HCT116 (cell line): ENCODE data around the gene CCL16. TPM values are rescaled to one million over a fixed set of nuclear protein-coding genes. Genes with fewer than 3 reads are reported as not detected.

Experiments used
- ATAC-seq: fragments of 200-7000 bp; cut with Tn5 transposase; 2 replicates; pipeline ENCODE4 v1.9.1; 2020; ENCODE audit warnings: mild to moderate bottlenecking, moderate library complexity
- BruUV-seq: library from RNA; stranded (reverse); fragments of 400-500 nt; replicated peaks from 2 replicates; lab custom pipeline; 2021; lab: Mats Ljungman, UMichigan
- CTCF ChIA-PET: fragments of 300-600 bp; sonication (Branson Sonifier 250); formaldehyde crosslinking; loops from one replicate; lab custom pipeline; 2021; ENCODE audit warnings: antibody characterized with exemption; lab: Charles Lee
- POLR2A ChIA-PET: fragments of 300-600, 350-600 bp; sonication (Branson Sonifier 250); formaldehyde crosslinking; loops from one replicate; lab custom pipeline; 2021; ENCODE audit warnings: antibody characterized with exemption; lab: Charles Lee
- RAD21 ChIA-PET, 2 experiments: fragments of 300-600 bp; sonication (Branson Sonifier 250); formaldehyde crosslinking; loops; one replicate each; lab custom pipeline; 2023; ENCODE audit warnings: low total read pairs in 2 of 2; ENCODE audit not compliant: uncharacterized antibody in 2 of 2, unreplicated experiment in 2 of 2, low non-redundant PET in 1 of 2; lab: Charles Lee
- DNase-seq: peaks from one replicate; pipeline ENCODE4 v3.0.0-alpha.2; 2010; ENCODE audit warnings: low read depth, low spot score
- H2AFZ ChIP-seq: fragments of 200-600 bp; shearing (Covaris generic), sonication (generic); 2 replicates; pipeline ENCODE4 v1.6.1; 2017; ENCODE audit warnings: low read depth, mixed run types, mixed read lengths, antibody characterized with exemption, low read length; ENCODE audit not compliant: poor library complexity, severe bottlenecking
- H3K27ac ChIP-seq: 2 replicates; pipeline ENCODE4 v1.5.1; 2012; ENCODE audit warnings: low read depth, low read length
- H3K27me3 ChIP-seq: fragments of 200-600 bp; sonication (generic); 2 replicates; pipeline ENCODE4 v1.6.1; 2016; ENCODE audit warnings: mixed run types, low read length, mixed read lengths; ENCODE audit not compliant: insufficient read depth
- H3K36me3 ChIP-seq, 2 experiments: fragments of 200-500 bp in 1 of 2; fragments of 200-600 bp in 1 of 2; sonication (Bioruptor generic) in 1 of 2; sonication (generic) in 1 of 2; 2 replicates each; pipeline versions ENCODE4 v1.5.1 to v1.6.1; 2014 to 2016; ENCODE audit warnings: low read length in 2 of 2, inconsistent platforms in 1 of 2, mixed read lengths in 1 of 2, mixed run types in 1 of 2; ENCODE audit not compliant: insufficient read depth in 2 of 2, control insufficient read depth in 1 of 2
- H3K4me1 ChIP-seq, 2 experiments: fragments of 200-600 bp in 1 of 2; sonication (generic) in 1 of 2; 2 replicates each; pipeline versions ENCODE4 v1.5.1 to v1.6.1; 2012 to 2017; ENCODE audit warnings: low read length in 2 of 2, inconsistent platforms in 1 of 2, mild to moderate bottlenecking in 1 of 2, mixed read lengths in 1 of 2, mixed run types in 1 of 2, moderate library complexity in 1 of 2; ENCODE audit not compliant: insufficient read depth in 2 of 2, control insufficient read depth in 1 of 2
- H3K4me2 ChIP-seq: fragments of 200-600 bp; sonication (generic); 2 replicates; pipeline ENCODE4 v1.6.1; 2017; ENCODE audit warnings: mixed run types, low read length, mixed read lengths
- H3K4me3 ChIP-seq, 2 experiments: fragments of 200-600 bp in 1 of 2; sonication (generic) in 1 of 2; replicated peaks in 1 of 2; 2 replicates each; pipeline ENCODE4 v1.5.1; 2011 to 2016; ENCODE audit warnings: low read length in 2 of 2, control low read depth in 1 of 2, low read depth in 1 of 2, mild to moderate bottlenecking in 1 of 2, mixed read lengths in 1 of 2, mixed run types in 1 of 2
- H3K79me2 ChIP-seq: fragments of 200-600 bp; sonication (generic); 2 replicates; pipeline ENCODE4 v1.6.1; 2017; ENCODE audit warnings: mild to moderate bottlenecking, mixed run types, low read length, moderate library complexity, mixed read lengths; ENCODE audit not compliant: insufficient read depth
- H3K9ac ChIP-seq: fragments of 200-600 bp; sonication (generic); 2 replicates; pipeline ENCODE4 v1.6.1; 2016; ENCODE audit warnings: low read length, mixed read lengths
- H3K9me2 ChIP-seq: fragments of 200-600 bp; sonication (generic), shearing (Covaris generic); 2 replicates; pipeline ENCODE4 v1.6.1; 2017; ENCODE audit warnings: mixed run types, mild to moderate bottlenecking, moderate library complexity; ENCODE audit not compliant: insufficient read depth
- H3K9me3 ChIP-seq, 2 experiments: fragments of 200-500 bp in 1 of 2; fragments of 200-600 bp in 1 of 2; sonication (Bioruptor generic) in 1 of 2; sonication (generic) in 1 of 2; 2 replicates each; pipeline ENCODE4 v1.6.1; 2014 to 2017; ENCODE audit warnings: low read length in 2 of 2, mixed read lengths in 2 of 2, inconsistent platforms in 1 of 2, low read depth in 1 of 2, mild to moderate bottlenecking in 1 of 2, mixed run types in 1 of 2, moderate library complexity in 1 of 2; ENCODE audit not compliant: control insufficient read depth in 1 of 2, insufficient read depth in 1 of 2
- H4K20me1 ChIP-seq: fragments of 200-600 bp; sonication (generic), shearing (Covaris generic); 2 replicates; pipeline ENCODE4 v1.6.1; 2017; ENCODE audit warnings: mixed run types, mild to moderate bottlenecking, moderate library complexity; ENCODE audit not compliant: insufficient read depth
- CBX3 ChIP-seq: IDR thresholded peaks from 2 replicates; pipeline ENCODE4 v1.6.1; 2012; ENCODE audit warnings: low read depth
- EGR1 ChIP-seq: IDR thresholded peaks from 2 replicates; pipeline ENCODE4 v1.6.1; 2012; ENCODE audit warnings: low read depth
- ELF1 ChIP-seq: IDR thresholded peaks from 2 replicates; pipeline ENCODE4 v1.6.1; 2012; ENCODE audit warnings: low read depth, borderline replicate concordance
- MAX ChIP-seq: IDR thresholded peaks from 2 replicates; pipeline ENCODE4 v1.6.1; 2012
- POLR2A ChIP-seq: IDR thresholded peaks from 2 replicates; pipeline ENCODE4 v1.7.0; 2011; ENCODE audit warnings: borderline replicate concordance; ENCODE audit not compliant: insufficient read depth, insufficient read length; ENCODE audit errors: extremely low read depth
- POLR2AphosphoS5 ChIP-seq: IDR thresholded peaks from 2 replicates; pipeline ENCODE4 v1.6.1; 2011; ENCODE audit warnings: mild to moderate bottlenecking, low read depth, low read length, moderate library complexity
- SRF ChIP-seq: IDR thresholded peaks from 2 replicates; pipeline ENCODE4 v1.6.1; 2012; ENCODE audit warnings: low read depth
- ZNF274 ChIP-seq: fragments of 200-500 bp; sonication (Bioruptor generic); IDR thresholded peaks from 2 replicates; pipeline ENCODE4 v1.6.1; 2014; ENCODE audit warnings: mild to moderate bottlenecking, low read depth, low read length, inconsistent platforms
- intact Hi-C: fragments of 100-400 bp; cut with micrococcal nuclease; formaldehyde crosslinking; loops from 2 replicates; pipeline ENCODE4 v1.10.0; 2022
- total RNA-seq: library from RNA; stranded (reverse); gene quantifications from one replicate; pipeline ENCODE4 v1.2.1, GENCODE V29; 2021; ENCODE audit not compliant: unreplicated experiment

The CCL16 gene
- total RNA-seq, 1 experiment from 2014 or later = not detected

DNA sequence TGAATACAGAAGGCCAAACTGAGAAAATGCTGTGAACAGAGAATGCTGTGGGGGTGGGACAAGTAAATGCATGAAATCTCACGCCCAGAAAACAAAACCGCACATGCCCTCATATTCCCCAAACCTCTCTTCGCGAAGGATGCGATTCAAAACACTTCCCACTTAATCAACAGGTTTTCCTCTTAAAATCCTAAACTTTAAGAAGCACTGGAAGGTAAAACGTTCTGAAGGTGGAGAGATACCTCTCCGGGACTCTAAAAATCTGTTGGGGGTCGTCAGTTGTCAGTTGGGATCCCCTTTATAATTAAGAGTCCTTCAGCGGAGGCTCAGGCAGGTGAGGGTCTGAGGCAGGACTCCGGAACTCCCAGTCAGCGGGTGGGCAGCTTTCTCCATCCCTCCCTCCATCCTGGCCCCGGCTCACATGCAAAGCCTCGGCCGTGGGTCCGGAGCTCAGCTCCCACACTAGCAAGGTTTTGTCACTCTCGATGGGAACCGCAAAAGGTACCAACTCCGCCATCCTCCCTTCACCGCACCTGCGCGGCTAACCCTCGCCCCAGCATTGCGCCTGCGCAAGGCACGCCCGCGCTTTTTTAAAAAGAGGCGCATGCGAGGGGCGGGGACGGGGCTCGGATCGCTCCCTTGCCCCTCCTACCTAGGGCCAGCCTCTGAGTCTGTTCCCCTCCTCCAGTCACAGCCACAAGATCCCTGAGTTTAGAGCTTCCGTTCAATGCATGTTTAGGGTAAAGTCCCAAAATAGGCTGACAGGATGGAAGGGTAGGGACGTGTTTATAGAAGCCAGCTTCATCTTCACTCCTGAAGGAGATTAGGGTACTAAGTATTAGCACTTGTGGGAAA lies 50.9 kb downstream of the CCL16 start, which contains the start of gene RDM1:
TSS of gene RDM1 (minus strand) at position 563 of the 855 bp plus-strand sequence. CDS start at position 517, 46 bp downstream.
- no peaks in the 10 kb centered on the region for H3K27me3 ChIP-seq
- peaks cover 9 to 28% of the 10 kb centered on the region in 2 experiments for H3K4me1 ChIP-seq
- H2AFZ ChIP-seq = peak within 1 kb of the TSS; percentile 89
- TF ChIP-seq CBX3 (peak; percentile 39; the same call in 1 of the 2 replicates), MAX (peak; percentile 89), POLR2AphosphoS5 (peak; percentile 87), SRF (no peak), EGR1 (peak; percentile 55; the same call in 1 of the 2 replicates), ELF1 (no peak), POLR2A (peak; percentile 81)
- H3K9ac ChIP-seq = peak within 1 kb of the TSS; percentile 62
- DNase-seq (peak; percentile 68), ATAC-seq (peak; percentile 99)
- ChIA-PET CTCF (interaction anchor here (0.7 to 1.5 kb wide), 3 partner anchors 166 to 699 kb away, joined by 3 read pairs; no protein-coding TSS in a partner anchor), RAD21 (no interaction called here), POLR2A (no interaction called here)
- no peaks in the 10 kb centered on the region for H3K9me3 ChIP-seq
- no TSS peak for BruUV-seq
- intact Hi-C loops = no loop called here
- H4K20me1 ChIP-seq = no peaks in the 10 kb centered on the region
- peak within 1 kb of the TSS; percentile 65 to 68 for H3K4me3 ChIP-seq
- H3K27ac ChIP-seq = peak within 1 kb of the TSS; percentile 35; the same call in 1 of the 2 replicates
- no peaks in the 10 kb centered on the region for H3K36me3 ChIP-seq
- no peaks in the 10 kb centered on the region for H3K79me2 ChIP-seq
- H3K4me2 ChIP-seq = peak within 1 kb of the TSS; percentile 84
- H3K9me2 ChIP-seq = no peaks in the 10 kb centered on the region

GRCh38 chr17:35927714-35928113 lies 53.6 kb downstream of the CCL16 start:
- no peak overlapping the region for H2AFZ ChIP-seq
- no peaks in the 10 kb centered on the region for H3K9me2 ChIP-seq
- no peaks in the 10 kb centered on the region for H4K20me1 ChIP-seq
- ATAC-seq = no peak
- intact Hi-C loops = no loop called here
- H3K4me1 ChIP-seq = peaks cover 9 to 28% of the 10 kb centered on the region in 2 experiments
- no peak overlapping the region for H3K9ac ChIP-seq
- RAD21 ChIA-PET = no interaction called here
- CTCF ChIA-PET = no interaction called here
- H3K9me3 ChIP-seq = no peaks in the 10 kb centered on the region
- no TSS peak for BruUV-seq
- H3K27me3 ChIP-seq = no peaks in the 10 kb centered on the region
- H3K36me3 ChIP-seq = no peaks in the 10 kb centered on the region
- no peaks in the 10 kb centered on the region for H3K79me2 ChIP-seq
- no peak for TF ChIP-seq ZNF274
- POLR2A ChIA-PET = no interaction called here
- DNase-seq = no peak
- no peak overlapping the region for H3K4me3 ChIP-seq
- no peak overlapping the region for H3K27ac ChIP-seq
- H3K4me2 ChIP-seq = no peak overlapping the region

Other genes starting within 250 kb of the CCL16 start
- 0.15 TPM for gene RASL10B, start 249.9 kb downstream of the CCL16 start, total RNA-seq
- gene GAS2L2, start 228.3 kb downstream of the CCL16 start, total RNA-seq = not detected
- not detected for gene C17orf50, start 220.6 kb downstream of the CCL16 start, total RNA-seq
- gene MMP28, start 185.9 kb downstream of the CCL16 start, total RNA-seq = 2.6 TPM
- 346 TPM for gene TAF15, start 172.0 kb downstream of the CCL16 start, total RNA-seq
- not detected for gene HEATR9, start 112.6 kb downstream of the CCL16 start, total RNA-seq
- 0.34 TPM for gene CCL5, start 101.1 kb downstream of the CCL16 start, total RNA-seq
- 11.7 TPM for gene RDM1, start 50.7 kb downstream of the CCL16 start, total RNA-seq
- gene LYZL6, start 37.8 kb downstream of the CCL16 start, total RNA-seq = not detected
- gene CCL14, start 5.2 kb upstream of the CCL16 start, total RNA-seq = not detected
- gene CCL15, start 20.1 kb upstream of the CCL16 start, total RNA-seq = not detected
- gene CCL23, start 36.5 kb upstream of the CCL16 start, total RNA-seq = not detected
- not detected for gene CCL18, start 82.8 kb upstream of the CCL16 start, total RNA-seq
- gene CCL3, start 108.6 kb upstream of the CCL16 start, total RNA-seq = 0.98 TPM
- gene CCL4, start 122.3 kb upstream of the CCL16 start, total RNA-seq = 1.2 TPM
- gene TBC1D3B, start 195.1 kb upstream of the CCL16 start, total RNA-seq = 11.3 TPM
- 0.30 TPM for gene CCL3L1, start 215.3 kb upstream of the CCL16 start, total RNA-seq
- gene CCL4L2, start 229.6 kb upstream of the CCL16 start, total RNA-seq = 0.37 TPM